A673 (cell line): ENCODE measurements around the gene ADARB2.

Source experiments
- CTCF ChIP-seq: fragments of 300-800, 200-600 bp; sonication (generic); conservative IDR thresholded peaks from 2 replicates; pipeline ENCODE4 v1.5.1; 2017; ENCODE audit warnings: low read depth, mild to moderate bottlenecking, antibody characterized with exemption, low read length, moderate library complexity, mixed read lengths
- EZH2 ChIP-seq: fragments of 200-600 bp; sonication (generic); IDR thresholded peaks from 2 replicates; pipeline ENCODE4 v1.6.1; 2017; ENCODE audit warnings: borderline replicate concordance, low read depth, mild to moderate bottlenecking, mixed read lengths, antibody characterized with exemption, low read length; ENCODE audit not compliant: poor library complexity, severe bottlenecking

- no peak for TF ChIP-seq CTCF
- TF ChIP-seq EZH2 = no peak
These were observed 362.6 kb downstream of the ADARB2 start for GRCh38 chr10:1374511-1375345.
